H9 (cell line): ENCODE measurements around the gene TNPO3. TPM values are rescaled to one million over a fixed set of nuclear protein-coding genes. Genes with fewer than 3 reads are reported as not detected.

ENCODE experiments used
- DNase-seq: peaks from one replicate; pipeline ENCODE4 v3.0.0-alpha.2; 2017
- H2AFZ ChIP-seq: one replicate; pipeline ENCODE4 v1.6.1; 2013; ENCODE audit warnings: mild to moderate bottlenecking, low read length, control low read depth, moderate library complexity
- H2AK5ac ChIP-seq: 2 replicates; pipeline ENCODE4 v1.6.1; 2013; ENCODE audit warnings: low read length, control low read depth, mixed read lengths; ENCODE audit not compliant: insufficient read length
- H2BK120ac ChIP-seq: one replicate; pipeline ENCODE4 v1.6.1; 2013; ENCODE audit warnings: low read depth, mild to moderate bottlenecking, low read length, control low read depth, inconsistent platforms; ENCODE audit not compliant: poor library complexity, severe bottlenecking
- H2BK12ac ChIP-seq: 2 replicates; pipeline ENCODE4 v1.6.1; 2013; ENCODE audit warnings: low read length, control low read depth, mixed read lengths, low read depth; ENCODE audit not compliant: insufficient read length
- H2BK15ac ChIP-seq: 2 replicates; pipeline ENCODE4 v1.6.1; 2013; ENCODE audit warnings: low read depth, low read length, control low read depth
- H2BK20ac ChIP-seq: one replicate; pipeline ENCODE4 v1.6.1; 2013; ENCODE audit warnings: low read depth, mild to moderate bottlenecking, low read length, control low read depth, inconsistent platforms; ENCODE audit not compliant: poor library complexity, severe bottlenecking
- H2BK5ac ChIP-seq: 2 replicates; pipeline ENCODE4 v1.6.1; 2013; ENCODE audit warnings: low read length, control low read depth, mixed read lengths; ENCODE audit not compliant: insufficient read length
- H3K14ac ChIP-seq: 2 replicates; pipeline ENCODE4 v1.6.1; 2013; ENCODE audit warnings: low read length, control low read depth; ENCODE audit not compliant: insufficient read depth
- H3K18ac ChIP-seq: 2 replicates; pipeline ENCODE4 v1.6.1; 2013; ENCODE audit warnings: low read depth, mild to moderate bottlenecking, mixed read lengths, low read length, control low read depth; ENCODE audit not compliant: insufficient read length
- H3K23ac ChIP-seq: 2 replicates; pipeline ENCODE4 v1.6.1; 2013; ENCODE audit warnings: low read length, control low read depth, mixed read lengths, low read depth; ENCODE audit not compliant: insufficient read length
- H3K23me2 ChIP-seq: 2 replicates; pipeline ENCODE4 v1.6.1; 2013; ENCODE audit warnings: low read depth, mild to moderate bottlenecking, mixed read lengths, low read length, control low read depth; ENCODE audit not compliant: insufficient read length, poor library complexity, severe bottlenecking
- H3K27ac ChIP-seq: 2 replicates; pipeline ENCODE4 v1.5.1; 2013; ENCODE audit warnings: low read length, control low read depth, mixed read lengths, low read depth; ENCODE audit not compliant: insufficient read length
- H3K27me3 ChIP-seq: 2 replicates; pipeline ENCODE4 v1.6.1; 2013; ENCODE audit warnings: low read length, control low read depth, inconsistent platforms; ENCODE audit not compliant: insufficient read depth
- H3K4ac ChIP-seq: 2 replicates; pipeline ENCODE4 v1.6.1; 2013; ENCODE audit warnings: low read depth, mild to moderate bottlenecking, control low read depth, inconsistent platforms, low read length, moderate library complexity
- H3K4me1 ChIP-seq: 2 replicates; pipeline ENCODE4 v1.6.1; 2013; ENCODE audit warnings: low read length, control low read depth, inconsistent platforms; ENCODE audit not compliant: insufficient read depth
- H3K4me2 ChIP-seq: 2 replicates; pipeline ENCODE4 v1.6.1; 2013; ENCODE audit warnings: low read length, control low read depth, mixed read lengths; ENCODE audit not compliant: insufficient read length, insufficient read depth
- H3K56ac ChIP-seq: 2 replicates; pipeline ENCODE4 v1.6.1; 2013; ENCODE audit warnings: low read depth, mild to moderate bottlenecking, mixed read lengths, low read length, control low read depth; ENCODE audit not compliant: insufficient read length
- H3K79me1 ChIP-seq: 2 replicates; pipeline ENCODE4 v1.6.1; 2013; ENCODE audit warnings: low read depth, mild to moderate bottlenecking, moderate library complexity, low read length, control low read depth, inconsistent platforms; ENCODE audit not compliant: insufficient read depth, poor library complexity, severe bottlenecking
- H3K79me2 ChIP-seq: 2 replicates; pipeline ENCODE4 v1.6.1; 2013; ENCODE audit warnings: low read length, control low read depth, inconsistent platforms; ENCODE audit not compliant: insufficient read depth
- H3K9ac ChIP-seq: 2 replicates; pipeline ENCODE4 v1.6.1; 2013; ENCODE audit warnings: low read length, control low read depth, mixed read lengths; ENCODE audit not compliant: insufficient read length; ENCODE audit errors: extremely low read depth
- H3K9me3 ChIP-seq: one replicate; pipeline ENCODE4 v1.6.1; 2013; ENCODE audit warnings: low read depth, low read length, inconsistent platforms; ENCODE audit not compliant: control insufficient read depth
- H3T11ph ChIP-seq: one replicate; pipeline ENCODE4 v1.6.1; 2013; ENCODE audit warnings: mild to moderate bottlenecking, low read length, control low read depth, inconsistent platforms
- H4K20me1 ChIP-seq: one replicate; pipeline ENCODE4 v1.6.1; 2013; ENCODE audit not compliant: control insufficient read depth, insufficient read length, insufficient read depth
- H4K5ac ChIP-seq: 2 replicates; pipeline ENCODE4 v1.6.1; 2013; ENCODE audit warnings: low read depth, mild to moderate bottlenecking, mixed read lengths, low read length, control low read depth; ENCODE audit not compliant: insufficient read length
- H4K8ac ChIP-seq: replicated peaks from 2 replicates; pipeline ENCODE4 v1.6.1; 2013; ENCODE audit warnings: low read length, control low read depth, mixed read lengths, low read depth; ENCODE audit not compliant: insufficient read length
- H4K91ac ChIP-seq: 2 replicates; pipeline ENCODE4 v1.6.1; 2013; ENCODE audit warnings: low read depth, mild to moderate bottlenecking, moderate library complexity, mixed read lengths, low read length, control low read depth; ENCODE audit not compliant: insufficient read length
- H3K27ac Mint-ChIP-seq, 3 experiments: 2 replicates in 2 of 3; 3 replicates in 1 of 3; pipeline ENCODE4 v1.8.0; 2020 to 2021; ENCODE audit warnings: mixed read lengths in 3 of 3, mild to moderate bottlenecking in 1 of 3, moderate library complexity in 1 of 3
- H3K27me3 Mint-ChIP-seq: 2 replicates; pipeline ENCODE4 v1.8.0; 2021; ENCODE audit warnings: low read depth, mild to moderate bottlenecking, moderate library complexity, mixed read lengths
- H3K36me3 Mint-ChIP-seq, 3 experiments: 2 replicates in 2 of 3; 3 replicates in 1 of 3; pipeline ENCODE4 v1.8.0; 2020 to 2021; ENCODE audit warnings: low read depth in 3 of 3, mixed read lengths in 3 of 3; ENCODE audit not compliant: insufficient read depth in 1 of 3
- H3K4me1 Mint-ChIP-seq, 2 experiments: 2 replicates each; pipeline ENCODE4 v1.8.0; 2020; ENCODE audit warnings: mixed read lengths in 2 of 2
- H3K4me3 Mint-ChIP-seq, 2 experiments: 2 replicates in 1 of 2; 3 replicates in 1 of 2; pipeline ENCODE4 v1.8.0; 2020 to 2021; ENCODE audit warnings: mild to moderate bottlenecking in 2 of 2, mixed read lengths in 2 of 2, moderate library complexity in 1 of 2
- H3K9me3 Mint-ChIP-seq, 2 experiments: 2 replicates in 1 of 2; 3 replicates in 1 of 2; pipeline ENCODE4 v1.8.0; 2020; ENCODE audit warnings: mild to moderate bottlenecking in 2 of 2, mixed read lengths in 2 of 2, moderate library complexity in 1 of 2
- WGBS: extraction: QIAGEN DNeasy Blood & Tissue Kit; methylation state at CpG from one replicate; pipeline ENCODE4 v1.1.7; 2013; ENCODE audit warnings: missing lambda C conversion rate, low lambda C conversion rate, mixed read lengths; ENCODE audit not compliant: insufficient read length; ENCODE audit errors: extremely low coverage; 5-methylcytosine and 5-hydroxymethylcytosine counted together
- total RNA-seq: library from RNA; stranded (reverse); gene quantifications from 2 replicates; pipeline ENCODE4 v1.2.1, GENCODE V29; 2021
- TF ChIP-seq, protein P1 (sequence below): fragments of 200-600 bp; sonication (generic); conservative IDR thresholded peaks from 3 replicates; pipeline ENCODE4 v1.8.0; 2021; ENCODE audit warnings: antibody characterized with exemption, mild to moderate bottlenecking

Gene TNPO3
- total RNA-seq, 1 experiment from 2014 or later, result 90.1 TPM

DNA sequence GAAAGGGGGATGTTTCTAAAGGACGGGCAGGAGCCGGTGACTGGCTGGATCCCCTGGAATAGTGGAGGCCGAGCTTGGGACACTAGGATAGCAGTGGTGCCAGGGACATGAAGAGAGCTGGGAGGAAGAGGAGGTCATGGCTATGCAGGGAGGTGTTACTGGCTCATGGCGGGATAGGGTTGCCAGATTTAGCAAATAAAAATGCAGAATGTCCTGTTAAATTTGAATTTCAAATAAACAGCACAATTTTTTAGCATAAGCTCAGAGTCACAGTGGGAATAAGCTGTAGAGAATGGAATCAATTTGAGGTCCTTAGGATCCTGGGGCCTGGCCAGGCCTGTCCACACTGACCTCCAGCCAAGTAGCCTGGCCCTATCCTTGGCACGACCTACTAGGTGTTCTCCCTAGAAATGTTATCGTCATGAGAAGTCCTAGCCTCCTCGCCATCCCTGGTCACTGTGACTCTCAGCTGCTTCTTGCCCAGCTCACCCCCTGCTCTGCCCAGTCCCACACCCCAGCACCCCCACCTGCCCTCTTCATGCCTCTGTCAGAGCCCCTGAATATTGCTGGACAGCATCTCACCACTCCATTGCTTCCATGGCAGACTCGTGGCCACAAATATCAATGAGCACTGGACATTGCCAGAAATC, 136.8 kb downstream of the TNPO3 start:
- no peak for DNase-seq
- peaks cover 10% of the 10 kb centered on the region; the same call in 1 of the 2 replicates for H3K27me3 ChIP-seq
- no peak overlapping the region for H3K56ac ChIP-seq
- H3K79me2 ChIP-seq, result no peaks in the 10 kb centered on the region
- H3K36me3 Mint-ChIP-seq, result no peaks in the 10 kb centered on the region
- no CpG with 5 or more reads among the region's 8 CpGs for WGBS
- no peak overlapping the region for H2BK20ac ChIP-seq
- no peak overlapping the region for H2BK120ac ChIP-seq
- H3K4me3 Mint-ChIP-seq, result no peak overlapping the region
- no peaks in the 10 kb centered on the region for H3K79me1 ChIP-seq
- H3K14ac ChIP-seq, result no peak overlapping the region
- no peak overlapping the region for H2BK12ac ChIP-seq
- H2BK15ac ChIP-seq, result no peak overlapping the region
- H4K5ac ChIP-seq, result no peak overlapping the region
- H4K91ac ChIP-seq, result no peak overlapping the region
- no peak overlapping the region for H2AFZ ChIP-seq
- H3K4me2 ChIP-seq, result no peak overlapping the region
- no peak overlapping the region for H3K23ac ChIP-seq
- peaks cover 18 to 44% of the 10 kb centered on the region in 2 experiments for H3K4me1 Mint-ChIP-seq
- H3K18ac ChIP-seq, result no peak overlapping the region
- H3K9me3 Mint-ChIP-seq, result no peaks in the 10 kb centered on the region; a peak in 1 of 5 replicates
- peaks cover 3% of the 10 kb centered on the region; the same call in 1 of the 2 replicates for H3K4me1 ChIP-seq
- H3K23me2 ChIP-seq, result peaks cover 13% of the 10 kb centered on the region
- no peak overlapping the region for H2AK5ac ChIP-seq
- H3T11ph ChIP-seq, result no peak overlapping the region
- H3K27me3 Mint-ChIP-seq, result peaks cover 14% of the 10 kb centered on the region
- TF ChIP-seq, protein P1, sequence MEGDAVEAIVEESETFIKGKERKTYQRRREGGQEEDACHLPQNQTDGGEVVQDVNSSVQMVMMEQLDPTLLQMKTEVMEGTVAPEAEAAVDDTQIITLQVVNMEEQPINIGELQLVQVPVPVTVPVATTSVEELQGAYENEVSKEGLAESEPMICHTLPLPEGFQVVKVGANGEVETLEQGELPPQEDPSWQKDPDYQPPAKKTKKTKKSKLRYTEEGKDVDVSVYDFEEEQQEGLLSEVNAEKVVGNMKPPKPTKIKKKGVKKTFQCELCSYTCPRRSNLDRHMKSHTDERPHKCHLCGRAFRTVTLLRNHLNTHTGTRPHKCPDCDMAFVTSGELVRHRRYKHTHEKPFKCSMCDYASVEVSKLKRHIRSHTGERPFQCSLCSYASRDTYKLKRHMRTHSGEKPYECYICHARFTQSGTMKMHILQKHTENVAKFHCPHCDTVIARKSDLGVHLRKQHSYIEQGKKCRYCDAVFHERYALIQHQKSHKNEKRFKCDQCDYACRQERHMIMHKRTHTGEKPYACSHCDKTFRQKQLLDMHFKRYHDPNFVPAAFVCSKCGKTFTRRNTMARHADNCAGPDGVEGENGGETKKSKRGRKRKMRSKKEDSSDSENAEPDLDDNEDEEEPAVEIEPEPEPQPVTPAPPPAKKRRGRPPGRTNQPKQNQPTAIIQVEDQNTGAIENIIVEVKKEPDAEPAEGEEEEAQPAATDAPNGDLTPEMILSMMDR, result no peak
- H4K8ac ChIP-seq, result no peak overlapping the region
- no peaks in the 10 kb centered on the region for H4K20me1 ChIP-seq
- H3K9me3 ChIP-seq, result no peaks in the 10 kb centered on the region
- H2BK5ac ChIP-seq, result no peak overlapping the region
- no peak overlapping the region for H3K4ac ChIP-seq
- no peak overlapping the region for H3K27ac Mint-ChIP-seq
- no peak overlapping the region for H3K9ac ChIP-seq
- no peak overlapping the region for H3K27ac ChIP-seq
